Transverse colon (tissue), 3 donors: ENCODE measurements around the gene KIF26A.

Experiments
- CTCF ChIP-seq, 5 experiments: fragments of 200-600 bp in 3 of 5; fragments of 450-650 bp in 2 of 5; sonication (generic) in 3 of 5; IDR thresholded peaks; 1 replicate in 2 of 5; 2 replicates in 3 of 5; pipeline ENCODE4 v1.5.1; 2016 to 2017; ENCODE audit warnings: antibody characterized with exemption in 5 of 5, inconsistent platforms in 3 of 5, mild to moderate bottlenecking in 2 of 5, moderate library complexity in 1 of 5
- EP300 ChIP-seq: sonication (generic); formaldehyde crosslinking; IDR thresholded peaks from one replicate; pipeline ENCODE4 v1.6.1; 2017; ENCODE audit warnings: antibody characterized with exemption, low read depth
- POLR2A ChIP-seq: fragments of 450-650 bp; IDR thresholded peaks from one replicate; pipeline ENCODE4 v1.6.1; 2016; ENCODE audit warnings: antibody characterized with exemption, mild to moderate bottlenecking, moderate library complexity

GRCh38 chr14:104143521-104144452 lies 5.4 kb downstream of the KIF26A start:
- TF ChIP-seq CTCF (IDR thresholded peaks at IDR 0.05) (no peak), EP300 (no peak), POLR2A (no peak)
